ENCODE results near the gene TMEM114.

- TF ChIP-seq CTCF (IDR thresholded peaks at IDR 0.05; ENCODE audit: insufficient read depth, low read length): no peak
- TF ChIP-seq POLR2AphosphoS5 (IDR thresholded peaks at IDR 0.05; ENCODE audit: low read depth): no peak
- no peak for TF ChIP-seq REST (IDR thresholded peaks at IDR 0.05; ENCODE audit: insufficient replicate concordance, low read depth)
- TF ChIP-seq GABPA (IDR thresholded peaks at IDR 0.05; ENCODE audit: low read depth): no peak
- TF ChIP-seq SPI1 (IDR thresholded peaks at IDR 0.05; ENCODE audit: borderline replicate concordance, low read depth): no peak
Observed at GRCh38 chr16:8542393-8542792, 47.9 kb downstream of the TMEM114 start.
